ENCODE data around the gene RPUSD2. TPM values are rescaled to one million over a fixed set of nuclear protein-coding genes. Genes with fewer than 3 reads are reported as not detected.

RPUSD2 gene
- total RNA-seq, 4 donors from 2014 or later: 4.3 to 11.4 (median 8.3) TPM

- Histone ChIP-seq H3K27ac (no peak overlapping the region), H3K36me3 (no peaks in the 10 kb centered on the region), H3K4me1 (peaks cover 0 to 21% (median 8%) of the 10 kb centered on the region in 4 donors), H3K4me3 (peak overlapping the region in 1 of 4 donors; percentile 78), H3K9me3 (no peaks in the 10 kb centered on the region), H3K27me3 (no peaks in the 10 kb centered on the region)
- DNase-seq (ENCODE audit: low spot score in 2 of 2): no peak
- 72 to 75% methylated on average over 2 of the region's 2 CpGs for WGBS, 2 donors
- TF ChIP-seq POLR2A (IDR thresholded peaks at IDR 0.05): no peak
- TF ChIP-seq CTCF (IDR thresholded peaks at IDR 0.05): no peak
- no peak for TF ChIP-seq EP300 (IDR thresholded peaks at IDR 0.05)
Observed at GRCh38 chr15:40593165-40593564, 24.1 kb downstream of the RPUSD2 start.

- TF ChIP-seq EP300 (IDR thresholded peaks at IDR 0.05) (peak; percentile 91), POLR2A (IDR thresholded peaks at IDR 0.05) (no peak), CTCF (IDR thresholded peaks at IDR 0.05) (no peak)
- DNase-seq (ENCODE audit: low spot score in 2 of 2): peak; percentile 85 to 97
- peaks cover 0 to 21% (median 8%) of the 10 kb centered on the region in 4 donors for H3K4me1 ChIP-seq
- no peaks in the 10 kb centered on the region for H3K27me3 ChIP-seq
- H3K4me3 ChIP-seq: peak within 1 kb of the TSS; percentile 48 to 78 (median 64)
- H3K9me3 ChIP-seq: no peaks in the 10 kb centered on the region
- 2 to 3% methylated on average over 41 of the region's 41 CpGs for WGBS, 2 donors
- no peaks in the 10 kb centered on the region for H3K36me3 ChIP-seq
- peak within 1 kb of the TSS; percentile 92 to 98 (median 94) for H3K27ac ChIP-seq
Observed at GRCh38 chr15:40593588-40594428, 24.7 kb downstream of the RPUSD2 start, which contains the start of gene KNL1. KNL1 (plus strand) TSS chr15:40594249; CDS start chr15:40602932, 8,683 bp downstream.

GRCh38 chr15:40594429-40594836 lies 25.3 kb downstream of the RPUSD2 start:
- no peak for DNase-seq (ENCODE audit: low spot score in 2 of 2)
- WGBS, 2 donors: 0 to 1% methylated on average over 30 to 31 of the region's 31 CpGs
- TF ChIP-seq CTCF (IDR thresholded peaks at IDR 0.05) (no peak), POLR2A (IDR thresholded peaks at IDR 0.05) (no peak), EP300 (IDR thresholded peaks at IDR 0.05) (no peak)
- peaks cover 0 to 21% (median 8%) of the 10 kb centered on the region in 4 donors for H3K4me1 ChIP-seq
- peak overlapping the region in 3 of 4 donors; percentile 94 to 98 (median 94) for H3K27ac ChIP-seq
- no peaks in the 10 kb centered on the region for H3K36me3 ChIP-seq
- H3K9me3 ChIP-seq: no peaks in the 10 kb centered on the region
- peak overlapping the region; percentile 48 to 78 (median 64) for H3K4me3 ChIP-seq
- H3K27me3 ChIP-seq: no peaks in the 10 kb centered on the region

GRCh38 chr15:40595219-40595618 lies 26.1 kb downstream of the RPUSD2 start:
- no peaks in the 10 kb centered on the region for H3K36me3 ChIP-seq
- peaks cover 0 to 18% (median 8%) of the 10 kb centered on the region in 4 donors for H3K4me1 ChIP-seq
- H3K4me3 ChIP-seq: peak overlapping the region in 1 of 4 donors; percentile 78
- DNase-seq (ENCODE audit: low spot score in 2 of 2): no peak
- no peaks in the 10 kb centered on the region for H3K9me3 ChIP-seq
- TF ChIP-seq POLR2A (IDR thresholded peaks at IDR 0.05): no peak
- no peak for TF ChIP-seq CTCF (IDR thresholded peaks at IDR 0.05)
- no peak for TF ChIP-seq EP300 (IDR thresholded peaks at IDR 0.05)
- no peak overlapping the region for H3K27ac ChIP-seq
- 27 to 29% methylated on average over 5 of the region's 5 CpGs for WGBS, 2 donors
- H3K27me3 ChIP-seq: no peaks in the 10 kb centered on the region

GRCh38 chr15:40595773-40596172 lies 26.7 kb downstream of the RPUSD2 start:
- WGBS, 2 donors: 57 to 63% methylated on average over 5 of the region's 5 CpGs
- DNase-seq (ENCODE audit: low spot score in 2 of 2): no peak
- no peak overlapping the region for H3K4me3 ChIP-seq
- no peaks in the 10 kb centered on the region for H3K27me3 ChIP-seq
- TF ChIP-seq EP300 (IDR thresholded peaks at IDR 0.05): no peak
- no peak for TF ChIP-seq CTCF (IDR thresholded peaks at IDR 0.05)
- TF ChIP-seq POLR2A (IDR thresholded peaks at IDR 0.05): no peak
- no peak overlapping the region for H3K27ac ChIP-seq
- peaks cover 0 to 15% (median 8%) of the 10 kb centered on the region in 4 donors for H3K4me1 ChIP-seq
- no peaks in the 10 kb centered on the region for H3K36me3 ChIP-seq
- no peaks in the 10 kb centered on the region for H3K9me3 ChIP-seq
